ENCODE results near the gene E2F2.

E2F2 gene

GRCh38 chr1:23567629-23567995, 36.6 kb upstream of the E2F2 start:
- DNase-seq (ENCODE audit: low read depth): no peak
- no peak for TF ChIP-seq CTCF (conservative IDR thresholded peaks at IDR 0.05; ENCODE audit: low read depth, low read length)
- H3K4me3 ChIP-seq (ENCODE audit: low read depth, low read length): peak overlapping the region; percentile 61

- H3K4me3 ChIP-seq (ENCODE audit: low read depth, low read length): no peak overlapping the region
- DNase-seq (ENCODE audit: low read depth): peak; percentile 24
- peak; percentile 55 for TF ChIP-seq CTCF (conservative IDR thresholded peaks at IDR 0.05; ENCODE audit: low read depth, low read length)
Measured at GRCh38 chr1:23566304-23566703, 35.3 kb upstream of the E2F2 start.

GRCh38 chr1:23565776-23566175, 34.7 kb upstream of the E2F2 start:
- TF ChIP-seq CTCF (conservative IDR thresholded peaks at IDR 0.05; ENCODE audit: low read depth, low read length): no peak
- no peak overlapping the region for H3K4me3 ChIP-seq (ENCODE audit: low read depth, low read length)
- no peak for DNase-seq (ENCODE audit: low read depth)

GRCh38 chr1:23564529-23565122, 33.6 kb upstream of the E2F2 start:
- H3K4me3 ChIP-seq (ENCODE audit: low read depth, low read length): no peak overlapping the region
- TF ChIP-seq CTCF (conservative IDR thresholded peaks at IDR 0.05; ENCODE audit: low read depth, low read length): no peak
- no peak for DNase-seq (ENCODE audit: low read depth)

GRCh38 chr1:23563755-23564374, 32.8 kb upstream of the E2F2 start:
- DNase-seq (ENCODE audit: low read depth): no peak
- no peak overlapping the region for H3K4me3 ChIP-seq (ENCODE audit: low read depth, low read length)
- TF ChIP-seq CTCF (conservative IDR thresholded peaks at IDR 0.05; ENCODE audit: low read depth, low read length): no peak

GRCh38 chr1:23563003-23563402, 32.0 kb upstream of the E2F2 start:
- no peak overlapping the region for H3K4me3 ChIP-seq (ENCODE audit: low read depth, low read length)
- peak; percentile 20 for DNase-seq (ENCODE audit: low read depth)
- no peak for TF ChIP-seq CTCF (conservative IDR thresholded peaks at IDR 0.05; ENCODE audit: low read depth, low read length)

All from choroid plexus epithelial cell (primary cell).